MCF 10A (cell line): ENCODE results near the gene NSUN3. TPM values are rescaled to one million over a fixed set of nuclear protein-coding genes. Genes with fewer than 3 reads are reported as not detected.

Source experiments
- BruUV-seq: library from RNA; stranded (reverse); fragments of 400-500 nt; replicated peaks from 2 replicates; lab custom pipeline; 2021; lab: Mats Ljungman, UMichigan
- CTCF ChIA-PET: fragments of 300-600 bp; sonication (Branson Sonifier 250); formaldehyde crosslinking; extraction: SDS; loops from one replicate; lab custom pipeline; 2021; ENCODE audit warnings: antibody characterized with exemption, inconsistent platforms; lab: Yijun Ruan, JAX
- POLR2A ChIA-PET: fragments of 300-600, 350-650 bp; sonication (Branson Sonifier 250); formaldehyde crosslinking; extraction: SDS; loops from one replicate; lab custom pipeline; 2020; ENCODE audit warnings: antibody characterized with exemption, inconsistent platforms; lab: Yijun Ruan, JAX
- DNase-seq: peaks from one replicate; pipeline ENCODE4 v3.0.0-alpha.2; 2018; ENCODE audit not compliant: unreplicated experiment
- H3K27ac Mint-ChIP-seq: one replicate; pipeline ENCODE4 v1.8.0; 2022; ENCODE audit warnings: mild to moderate bottlenecking, low read depth, mixed read lengths; ENCODE audit not compliant: unreplicated experiment
- H3K27me3 Mint-ChIP-seq: one replicate; pipeline ENCODE4 v1.8.0; 2022; ENCODE audit warnings: mixed read lengths; ENCODE audit not compliant: insufficient read depth, unreplicated experiment
- H3K36me3 Mint-ChIP-seq: one replicate; pipeline ENCODE4 v1.8.0; 2022; ENCODE audit warnings: mild to moderate bottlenecking, moderate library complexity, mixed read lengths; ENCODE audit not compliant: insufficient read depth, unreplicated experiment
- H3K4me1 Mint-ChIP-seq: one replicate; pipeline ENCODE4 v1.8.0; 2022; ENCODE audit warnings: mixed read lengths; ENCODE audit not compliant: insufficient read depth, unreplicated experiment
- H3K4me3 Mint-ChIP-seq: one replicate; pipeline ENCODE4 v1.8.0; 2022; ENCODE audit warnings: mild to moderate bottlenecking, moderate library complexity, mixed read lengths; ENCODE audit not compliant: unreplicated experiment
- H3K9me3 Mint-ChIP-seq: one replicate; pipeline ENCODE4 v1.8.0; 2022; ENCODE audit warnings: mixed read lengths; ENCODE audit not compliant: unreplicated experiment
- CTCF ChIP-seq: fragments of 200-600 bp; IDR thresholded peaks from one replicate; pipeline ENCODE4 v1.8.0; 2022; ENCODE audit warnings: antibody characterized with exemption, mild to moderate bottlenecking; ENCODE audit not compliant: unreplicated experiment
- intact Hi-C: fragments of 100-400 bp; cut with micrococcal nuclease; formaldehyde crosslinking; loops from 2 replicates; pipeline ENCODE4 v1.14.1; 2022
- total RNA-seq: library from RNA; stranded (reverse); gene quantifications from 2 replicates; pipeline ENCODE4 v1.2.3, GENCODE V29; 2022

The NSUN3 gene
- total RNA-seq, 1 experiment from 2014 or later = 13.0 TPM

DNA sequence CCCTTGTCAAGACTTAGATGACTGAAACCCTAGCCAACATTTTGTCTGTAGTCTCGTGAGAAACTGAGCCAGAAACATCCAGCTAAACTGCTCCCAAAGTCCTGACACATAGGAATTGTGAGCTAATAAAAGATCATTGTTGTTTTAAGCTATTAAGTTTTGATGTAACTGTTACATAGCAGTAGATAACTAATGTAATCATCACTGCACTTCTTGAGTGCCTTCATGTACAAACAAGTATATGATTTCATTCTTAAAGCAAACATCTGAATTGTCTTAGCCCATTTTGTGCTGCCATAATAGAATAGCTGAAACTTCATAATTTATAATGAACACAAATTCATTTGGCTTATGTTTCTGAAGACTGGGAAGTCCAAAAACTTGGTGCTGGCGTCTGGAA, 87.3 kb downstream of the NSUN3 start:
- no peak for TF ChIP-seq CTCF
- ChIA-PET POLR2A (no interaction called here), CTCF (interaction anchor here (0.6 to 1.6 kb wide), 4 partner anchors 12 to 136 kb away, joined by 3 to 5 read pairs (median 3); no protein-coding TSS in a partner anchor)
- no peaks in the 10 kb centered on the region for H3K36me3 Mint-ChIP-seq
- DNase-seq = no peak
- intact Hi-C loops = no loop called here
- BruUV-seq = no TSS peak
- no peaks in the 10 kb centered on the region for H3K9me3 Mint-ChIP-seq
- no peaks in the 10 kb centered on the region for H3K27me3 Mint-ChIP-seq
- H3K4me3 Mint-ChIP-seq = no peak overlapping the region
- H3K27ac Mint-ChIP-seq = no peak overlapping the region
- no peaks in the 10 kb centered on the region for H3K4me1 Mint-ChIP-seq

DNA sequence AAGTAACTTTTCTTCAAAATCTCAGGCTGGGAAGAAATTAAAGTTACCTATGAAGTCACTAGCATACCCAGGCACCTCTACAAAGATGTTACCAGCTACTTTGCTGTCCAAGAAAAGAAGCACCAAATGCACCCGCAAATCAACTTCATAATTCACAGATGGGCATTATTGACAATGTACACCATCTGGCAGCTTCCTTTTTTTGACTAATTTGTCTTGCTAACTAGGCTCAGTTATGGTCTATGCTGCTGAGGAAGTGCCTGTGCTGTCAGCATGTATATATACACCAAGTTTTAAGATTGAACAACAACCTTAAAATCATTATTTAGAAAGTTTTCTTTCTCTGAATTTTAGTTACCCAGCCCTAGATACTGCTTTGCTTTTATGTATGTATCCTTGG, 93.8 kb downstream of the NSUN3 start:
- Mint-ChIP-seq H3K4me3 (no peak overlapping the region), H3K9me3 (no peaks in the 10 kb centered on the region), H3K27me3 (no peaks in the 10 kb centered on the region), H3K36me3 (peaks cover 6% of the 10 kb centered on the region), H3K27ac (no peak overlapping the region), H3K4me1 (peaks cover 21% of the 10 kb centered on the region)
- DNase-seq = no peak
- BruUV-seq = no TSS peak
- intact Hi-C loops = no loop called here
- no peak for TF ChIP-seq CTCF
- POLR2A ChIA-PET = no interaction called here
- CTCF ChIA-PET = interaction anchor here (1.2 kb wide), 1 partner anchor 93 kb away, joined by 4 read pairs; no protein-coding TSS in a partner anchor

- H3K27ac Mint-ChIP-seq = peak overlapping the region; percentile 87
- peaks cover 12% of the 10 kb centered on the region for H3K36me3 Mint-ChIP-seq
- TF ChIP-seq CTCF = no peak
- BruUV-seq = no TSS peak
- ChIA-PET POLR2A (interaction anchor here (0.5 to 1.9 kb wide), 3 partner anchors 17 to 1878 kb away, joined by 3 to 5 read pairs (median 4); partner anchors contain the start of genes DHFR2 and NSUN3), CTCF (interaction anchor here (1.0 kb wide), 1 partner anchor 50 kb away, joined by 3 read pairs; no protein-coding TSS in a partner anchor)
- intact Hi-C loops = loop anchor here (2.0 kb wide), 1 partner anchor 40 kb away; no protein-coding TSS in a partner anchor
- H3K27me3 Mint-ChIP-seq = no peaks in the 10 kb centered on the region
- no peak for DNase-seq
- no peaks in the 10 kb centered on the region for H3K9me3 Mint-ChIP-seq
- peaks cover 27% of the 10 kb centered on the region for H3K4me1 Mint-ChIP-seq
- peak overlapping the region; percentile 65 for H3K4me3 Mint-ChIP-seq
Measured at GRCh38 chr3:94158512-94158911, 95.7 kb downstream of the NSUN3 start.

DNA sequence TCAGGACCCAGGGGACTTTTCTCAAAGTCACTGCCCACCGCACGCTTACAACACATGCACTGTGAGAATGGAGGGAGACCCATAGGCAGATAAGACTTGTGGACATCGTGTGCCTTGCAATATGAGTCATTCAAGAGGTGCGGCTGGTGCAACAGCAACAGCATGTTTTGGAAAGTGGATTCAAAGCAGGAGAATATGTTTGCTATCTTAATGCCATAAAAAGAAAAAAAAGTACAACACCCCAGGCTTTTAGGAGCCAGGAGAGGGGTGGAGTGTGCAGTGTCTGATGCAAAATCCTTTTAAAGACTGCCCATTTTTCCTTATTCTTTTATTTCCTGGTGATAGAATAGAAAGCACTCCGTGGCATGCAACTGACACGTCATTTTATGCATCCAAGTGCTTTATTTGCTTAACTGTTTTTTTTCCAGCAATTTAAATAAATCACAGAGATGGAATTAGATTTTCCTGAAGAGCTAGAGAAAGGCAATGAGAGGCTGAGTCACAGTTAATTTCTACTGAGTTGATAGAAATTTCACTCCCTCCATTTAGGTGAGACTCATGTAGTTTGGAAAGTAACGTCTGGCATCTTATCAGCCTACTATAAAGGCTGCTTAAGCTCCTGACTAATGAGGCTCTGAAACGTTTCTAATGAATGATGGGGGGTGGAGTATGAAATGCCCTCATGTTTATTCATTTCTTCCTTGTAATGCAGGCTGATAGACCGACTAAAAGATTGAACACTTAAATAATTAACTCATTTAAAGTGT, 96.4 kb downstream of the NSUN3 start:
- ChIA-PET POLR2A (interaction anchor here (0.5 to 1.9 kb wide), 9 partner anchors 10 to 1877 kb away, joined by 3 to 5 read pairs (median 4); partner anchors contain the start of genes DHFR2 and NSUN3), CTCF (interaction anchor here (0.7 to 1.0 kb wide), 4 partner anchors 13 to 1182 kb away, joined by 3 to 4 read pairs (median 3); no protein-coding TSS in a partner anchor)
- H3K4me1 Mint-ChIP-seq = peaks cover 27% of the 10 kb centered on the region
- H3K36me3 Mint-ChIP-seq = peaks cover 12% of the 10 kb centered on the region
- intact Hi-C loops = loop anchor here (2.0 kb wide), 1 partner anchor 40 kb away; no protein-coding TSS in a partner anchor
- H3K27me3 Mint-ChIP-seq = no peaks in the 10 kb centered on the region
- no peak for TF ChIP-seq CTCF
- peak overlapping the region; percentile 65 for H3K4me3 Mint-ChIP-seq
- BruUV-seq = TSS peak; percentile 93
- no peaks in the 10 kb centered on the region for H3K9me3 Mint-ChIP-seq
- DNase-seq = peak; percentile 85
- H3K27ac Mint-ChIP-seq = peak overlapping the region; percentile 87
